K562 (cell line): ENCODE data around the gene HEBP2.

ENCODE experiments used
- CHD4 ChIP-seq: fragments of 200-600 bp; sonication (generic); IDR thresholded peaks from 3 replicates; pipeline ENCODE4 v1.6.1; 2012; ENCODE audit warnings: low read depth, mild to moderate bottlenecking, mixed read lengths, low read length, inconsistent platforms; ENCODE audit not compliant: insufficient read depth, insufficient replicate concordance, poor library complexity, severe bottlenecking
- CREB5 ChIP-seq: fragments of 250-450 bp; sonication (Bioruptor Pico); IDR thresholded peaks from 2 replicates; pipeline ENCODE4 v1.5.0; 2020; ENCODE audit warnings: mild to moderate bottlenecking
- GTF2F1 ChIP-seq: IDR thresholded peaks from 2 replicates; pipeline ENCODE4 v1.6.1; 2011; ENCODE audit warnings: low read depth, low read length, improper control_type of control experiment
- MAX ChIP-seq: sonication (generic); formaldehyde crosslinking; IDR thresholded peaks from 2 replicates; pipeline ENCODE4 v1.9.0; 2022; ENCODE audit warnings: mild to moderate bottlenecking, missing genetic modification reagents
- RBM22 ChIP-seq: fragments of 200-400 bp; formaldehyde crosslinking; IDR thresholded peaks from 2 replicates; pipeline ENCODE4 v1.6.1; 2018; ENCODE audit warnings: low read length, low read depth; ENCODE audit not compliant: poor library complexity, severe bottlenecking
- REST ChIP-seq, 2 experiments: fragments of 450-650 bp; formaldehyde crosslinking in 1 of 2; IDR thresholded peaks; 2 replicates each; pipeline versions ENCODE4 v1.4.0 to v1.6.1; 2014 to 2020; ENCODE audit warnings: mild to moderate bottlenecking in 2 of 2, borderline replicate concordance in 1 of 2, low read depth in 1 of 2
- TEAD2 ChIP-seq: fragments of 450-650 bp; IDR thresholded peaks from 2 replicates; pipeline ENCODE4 v1.6.1; 2016; ENCODE audit warnings: missing genetic modification characterization, control low read depth, missing compliant biosample characterization
- ZNF639 ChIP-seq, 2 experiments: fragments of 200-800 bp in 1 of 2; sonication (Bioruptor generic) in 1 of 2; sonication (generic) in 1 of 2; formaldehyde crosslinking in 1 of 2; IDR thresholded peaks in 1 of 2; conservative IDR thresholded peaks in 1 of 2; 2 replicates each; pipeline versions ENCODE4 v1.5.0 to v1.6.1; 2016 to 2020; ENCODE audit warnings: missing compliant biosample characterization in 1 of 2, missing genetic modification characterization in 1 of 2, missing genetic modification reagents in 1 of 2

GRCh38 chr6:138374230-138374629, 29.8 kb upstream of the HEBP2 start:
- no peak for TF ChIP-seq MAX
- no peak for TF ChIP-seq GTF2F1
- TF ChIP-seq TEAD2: no peak
- TF ChIP-seq CREB5: no peak
- TF ChIP-seq CHD4: no peak
- no peak for TF ChIP-seq ZNF639 (CRISPR knock-in tag; conservative IDR thresholded peaks at IDR 0.05 in 1 of 2, IDR thresholded peaks at IDR 0.05 in 1 of 2)
- TF ChIP-seq REST (IDR thresholded peaks at IDR 0.05; ENCODE audit: borderline replicate concordance): no peak
- TF ChIP-seq REST (CRISPR knock-in tag; IDR thresholded peaks at IDR 0.05; ENCODE audit: low read depth): no peak
- no peak for TF ChIP-seq RBM22
